MM.1S (cell line): ENCODE results near the gene POMT2.

Experiments used
- EZH2 ChIP-seq: fragments of 300-600 bp; sonication (generic); optimal IDR thresholded peaks from 2 replicates; pipeline ENCODE3; 2017; ENCODE audit warnings: low read depth, mild to moderate bottlenecking, antibody characterized with exemption, low read length, mixed read lengths
- EZH2phosphoT487 ChIP-seq: fragments of 300-600 bp; sonication (generic); IDR thresholded peaks from 2 replicates; pipeline ENCODE4 v1.6.1; 2018; ENCODE audit warnings: antibody characterized with exemption, low read length
- TF ChIP-seq, protein P1 (sequence below): fragments of 300-600 bp; sonication (generic); IDR thresholded peaks from 2 replicates; pipeline ENCODE4 v1.5.1; 2016; ENCODE audit warnings: antibody characterized with exemption, low read length, mixed read lengths

DNA sequence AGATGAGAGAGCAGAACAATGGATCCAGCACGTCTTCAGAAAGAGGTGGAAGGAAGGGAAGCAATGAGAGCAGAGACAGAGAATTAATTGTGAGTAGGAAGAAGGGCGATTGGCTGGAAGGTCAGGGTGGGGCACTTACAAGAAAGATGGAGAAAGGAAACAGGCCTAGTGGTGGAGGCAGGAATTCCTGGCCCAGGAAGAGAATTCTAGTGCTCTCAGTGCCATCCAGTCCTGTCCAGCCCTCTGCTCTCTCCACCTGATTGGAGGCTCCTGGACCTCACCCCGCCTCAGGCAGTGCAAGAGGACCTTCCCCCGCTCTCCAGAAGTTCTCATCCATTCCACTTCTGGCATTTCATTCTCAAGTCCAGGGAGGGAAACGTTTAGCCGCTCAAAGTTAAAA lies 92.6 kb downstream of the POMT2 start:
- TF ChIP-seq, protein P1, sequence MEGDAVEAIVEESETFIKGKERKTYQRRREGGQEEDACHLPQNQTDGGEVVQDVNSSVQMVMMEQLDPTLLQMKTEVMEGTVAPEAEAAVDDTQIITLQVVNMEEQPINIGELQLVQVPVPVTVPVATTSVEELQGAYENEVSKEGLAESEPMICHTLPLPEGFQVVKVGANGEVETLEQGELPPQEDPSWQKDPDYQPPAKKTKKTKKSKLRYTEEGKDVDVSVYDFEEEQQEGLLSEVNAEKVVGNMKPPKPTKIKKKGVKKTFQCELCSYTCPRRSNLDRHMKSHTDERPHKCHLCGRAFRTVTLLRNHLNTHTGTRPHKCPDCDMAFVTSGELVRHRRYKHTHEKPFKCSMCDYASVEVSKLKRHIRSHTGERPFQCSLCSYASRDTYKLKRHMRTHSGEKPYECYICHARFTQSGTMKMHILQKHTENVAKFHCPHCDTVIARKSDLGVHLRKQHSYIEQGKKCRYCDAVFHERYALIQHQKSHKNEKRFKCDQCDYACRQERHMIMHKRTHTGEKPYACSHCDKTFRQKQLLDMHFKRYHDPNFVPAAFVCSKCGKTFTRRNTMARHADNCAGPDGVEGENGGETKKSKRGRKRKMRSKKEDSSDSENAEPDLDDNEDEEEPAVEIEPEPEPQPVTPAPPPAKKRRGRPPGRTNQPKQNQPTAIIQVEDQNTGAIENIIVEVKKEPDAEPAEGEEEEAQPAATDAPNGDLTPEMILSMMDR = no peak
- TF ChIP-seq EZH2 = no peak
- TF ChIP-seq EZH2phosphoT487 = no peak
